Measurements from ENCODE around the gene TRAPPC6A. TPM values are rescaled to one million over a fixed set of nuclear protein-coding genes. Genes with fewer than 3 reads are reported as not detected.

Gene TRAPPC6A
- total RNA-seq, 1 donor from 2014 or later = 29.4 TPM

GRCh38 chr19:45218426-45218825, 40.4 kb upstream of the TRAPPC6A start:
- H3K4me1 Mint-ChIP-seq (ENCODE audit: unreplicated experiment) = peaks cover 58% of the 10 kb centered on the region
- H3K27ac Mint-ChIP-seq (ENCODE audit: unreplicated experiment) = peak overlapping the region; percentile 49
- H3K36me3 Mint-ChIP-seq (ENCODE audit: unreplicated experiment) = peaks cover 2% of the 10 kb centered on the region
- TF ChIP-seq CTCF (IDR thresholded peaks at IDR 0.05) = no peak
- DNase-seq (ENCODE audit: extremely low spot score, unreplicated experiment) = no peak
- no peaks in the 10 kb centered on the region for H3K9me3 Mint-ChIP-seq (ENCODE audit: unreplicated experiment)
- no peak overlapping the region for H3K4me3 Mint-ChIP-seq (ENCODE audit: unreplicated experiment)
- no peaks in the 10 kb centered on the region for H3K27me3 Mint-ChIP-seq (ENCODE audit: unreplicated experiment)

GRCh38 chr19:45217957-45218334, 39.9 kb upstream of the TRAPPC6A start:
- TF ChIP-seq CTCF (IDR thresholded peaks at IDR 0.05) = no peak
- no peak overlapping the region for H3K4me3 Mint-ChIP-seq (ENCODE audit: unreplicated experiment)
- H3K4me1 Mint-ChIP-seq (ENCODE audit: unreplicated experiment) = peaks cover 63% of the 10 kb centered on the region
- no peak overlapping the region for H3K27ac Mint-ChIP-seq (ENCODE audit: unreplicated experiment)
- no peak for DNase-seq (ENCODE audit: extremely low spot score, unreplicated experiment)
- H3K9me3 Mint-ChIP-seq (ENCODE audit: unreplicated experiment) = no peaks in the 10 kb centered on the region
- no peaks in the 10 kb centered on the region for H3K27me3 Mint-ChIP-seq (ENCODE audit: unreplicated experiment)
- H3K36me3 Mint-ChIP-seq (ENCODE audit: unreplicated experiment) = peaks cover 2% of the 10 kb centered on the region

GRCh38 chr19:45217193-45217956, 39.3 kb upstream of the TRAPPC6A start:
- Mint-ChIP-seq H3K4me1 (ENCODE audit: unreplicated experiment) (peaks cover 68% of the 10 kb centered on the region), H3K9me3 (ENCODE audit: unreplicated experiment) (no peaks in the 10 kb centered on the region), H3K27ac (ENCODE audit: unreplicated experiment) (peak overlapping the region; percentile 93), H3K27me3 (ENCODE audit: unreplicated experiment) (no peaks in the 10 kb centered on the region), H3K36me3 (ENCODE audit: unreplicated experiment) (peaks cover under 1% of the 10 kb centered on the region), H3K4me3 (ENCODE audit: unreplicated experiment) (no peak overlapping the region)
- TF ChIP-seq CTCF (IDR thresholded peaks at IDR 0.05) = no peak
- no peak for DNase-seq (ENCODE audit: extremely low spot score, unreplicated experiment)

- Mint-ChIP-seq H3K4me1 (ENCODE audit: unreplicated experiment) (peaks cover 76% of the 10 kb centered on the region), H3K27me3 (ENCODE audit: unreplicated experiment) (no peaks in the 10 kb centered on the region), H3K27ac (ENCODE audit: unreplicated experiment) (peak overlapping the region; percentile 93), H3K9me3 (ENCODE audit: unreplicated experiment) (no peaks in the 10 kb centered on the region), H3K4me3 (ENCODE audit: unreplicated experiment) (no peak overlapping the region), H3K36me3 (ENCODE audit: unreplicated experiment) (no peaks in the 10 kb centered on the region)
- DNase-seq (ENCODE audit: extremely low spot score, unreplicated experiment) = no peak
- TF ChIP-seq CTCF (IDR thresholded peaks at IDR 0.05) = no peak
These were observed 38.6 kb upstream of the TRAPPC6A start for GRCh38 chr19:45216667-45217066.

GRCh38 chr19:45215391-45216191, 37.6 kb upstream of the TRAPPC6A start:
- Mint-ChIP-seq H3K9me3 (ENCODE audit: unreplicated experiment) (no peaks in the 10 kb centered on the region), H3K27ac (ENCODE audit: unreplicated experiment) (peak overlapping the region; percentile 93), H3K36me3 (ENCODE audit: unreplicated experiment) (no peaks in the 10 kb centered on the region), H3K4me1 (ENCODE audit: unreplicated experiment) (peaks cover 86% of the 10 kb centered on the region), H3K4me3 (ENCODE audit: unreplicated experiment) (peak overlapping the region; percentile 58), H3K27me3 (ENCODE audit: unreplicated experiment) (no peaks in the 10 kb centered on the region)
- TF ChIP-seq CTCF (IDR thresholded peaks at IDR 0.05) = no peak
- no peak for DNase-seq (ENCODE audit: extremely low spot score, unreplicated experiment)
